Activated CD4-positive, alpha-beta T cell treated with anti-CD3 and anti-CD28 coated beads, Interleukin-2, amount 50 U/mL, for 48 hours (primary cell): Measurements from ENCODE around the gene CLIC1.
"Not testable (repeated sequence)": the region's sequence is repeated elsewhere in the genome, so short reads cannot be mapped to it uniquely, and the experiment has no call there.

Experiments used
- DNase-seq, 2 experiments: peaks; one replicate each; pipeline ENCODE4 v3.0.0-alpha.2; 2020

CLIC1 gene

GRCh38 chr6:31721351-31722020 lies 14.8 kb downstream of the CLIC1 start, which contains the start of gene LY6G6C:
Gene LY6G6C, minus strand, starts transcription at chr6:31721746. Its CDS starts 67 bp downstream, at chr6:31721679.
- DNase-seq = no peak

- no peak for DNase-seq
These were observed 16.0 kb downstream of the CLIC1 start for GRCh38 chr6:31720196-31720770.

DNA sequence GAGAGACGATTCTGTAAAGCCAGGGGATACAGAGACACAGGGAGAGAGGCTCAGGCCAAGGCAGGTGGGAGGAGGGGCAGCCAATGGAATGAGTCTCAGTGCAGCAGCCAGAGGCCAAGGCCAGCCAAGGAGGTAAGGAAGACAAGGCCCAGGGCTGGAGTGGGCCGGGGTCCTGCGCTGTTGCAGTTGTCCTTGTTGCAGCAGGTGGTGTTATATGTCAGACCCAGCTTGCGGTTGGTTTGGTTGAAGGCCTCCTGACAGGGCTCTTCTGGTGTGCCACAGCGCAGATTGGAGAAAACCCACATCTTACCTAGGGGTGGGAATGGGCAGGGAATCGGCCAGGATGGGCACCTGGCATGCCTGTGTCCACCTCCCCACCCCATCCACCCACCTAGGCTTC lies 17.3 kb downstream of the CLIC1 start:
- no peak for DNase-seq

DNA sequence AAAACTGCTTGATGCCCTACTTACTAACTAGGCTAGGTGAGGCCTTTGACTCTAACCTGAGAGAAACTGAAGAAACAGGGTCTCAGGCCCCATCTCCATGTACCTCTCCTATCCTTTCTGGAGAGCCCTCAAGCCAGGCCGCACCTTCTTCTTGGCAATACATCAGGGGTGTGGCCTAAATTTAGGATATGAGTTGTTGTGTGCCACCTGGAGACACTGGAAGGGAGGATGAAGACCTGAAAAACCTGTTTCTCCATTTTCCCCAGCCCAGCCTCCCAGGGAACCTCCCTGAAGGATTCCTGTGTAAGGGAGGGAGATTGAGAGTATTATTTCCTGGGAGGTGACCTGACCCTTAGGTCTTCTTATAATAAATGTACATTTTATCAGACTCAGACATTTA lies 18.1 kb downstream of the CLIC1 start:
- DNase-seq = no peak

GRCh38 chr6:31717499-31718222 lies 18.7 kb downstream of the CLIC1 start:
- DNase-seq = no peak

GRCh38 chr6:31715022-31715958 lies 21.0 kb downstream of the CLIC1 start, which contains the start of gene LY6G6D:
Gene LY6G6D, plus strand, starts transcription at chr6:31715348. Its CDS starts 8 bp downstream, at chr6:31715356.
- DNase-seq = no peak

DNA sequence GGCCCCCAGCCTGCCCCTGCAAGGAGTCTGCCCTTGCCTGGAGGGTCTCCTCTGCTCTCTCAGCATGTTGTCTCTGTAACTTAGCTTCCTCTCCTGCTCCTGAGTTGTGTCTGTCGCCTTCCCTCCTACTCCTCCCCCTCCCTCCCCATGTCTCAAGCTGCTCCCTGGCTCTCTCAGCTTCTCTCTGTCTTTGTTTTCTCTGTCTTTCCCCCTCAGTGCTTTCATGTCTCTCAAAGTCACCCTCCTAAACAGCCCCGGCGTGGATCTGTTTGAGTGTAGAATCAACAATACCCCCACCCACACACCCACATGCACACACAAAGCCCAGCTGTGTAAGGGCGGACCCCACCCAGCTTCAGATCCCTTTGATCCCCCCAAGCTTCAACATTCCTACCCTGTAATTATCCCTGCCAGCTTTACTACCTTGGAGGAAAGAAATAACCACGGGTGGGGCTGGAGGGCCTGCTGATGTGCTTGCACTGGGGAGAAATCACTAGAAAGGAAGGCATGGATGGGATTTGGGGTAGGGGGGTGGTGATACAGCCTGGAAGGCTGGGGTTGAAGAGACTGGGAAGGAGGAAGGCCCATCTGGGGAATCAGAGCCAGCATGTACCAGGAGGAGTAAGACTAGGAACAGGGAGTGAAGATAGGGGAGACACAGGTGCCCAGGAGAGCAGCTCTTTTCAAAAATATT lies 22.2 kb downstream of the CLIC1 start:
- DNase-seq = no peak

GRCh38 chr6:31713465-31713864 lies 22.9 kb downstream of the CLIC1 start:
- no peak for DNase-seq

- no peak for DNase-seq
These were observed 24.0 kb downstream of the CLIC1 start for GRCh38 chr6:31712296-31712695.

DNA sequence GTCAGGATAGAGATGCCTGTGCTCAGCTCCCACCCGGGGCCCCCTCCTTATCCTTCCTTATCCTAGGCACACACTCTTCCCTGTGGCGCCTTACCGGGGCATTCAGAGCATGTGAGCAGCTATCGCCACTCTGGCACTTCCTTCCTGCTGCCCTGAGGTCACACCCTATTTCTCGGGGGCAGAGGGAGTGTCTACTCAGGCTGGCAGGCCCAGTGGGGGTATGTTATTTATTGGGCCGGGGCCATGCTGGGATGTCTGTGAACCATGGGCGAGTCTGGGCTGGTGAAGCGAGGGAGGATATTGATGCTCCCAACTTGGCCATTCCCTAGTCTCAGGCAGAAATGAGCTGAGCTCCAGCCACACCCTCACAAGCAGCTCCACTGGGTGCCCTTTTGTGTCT lies 25.1 kb downstream of the CLIC1 start:
- DNase-seq = no peak

GRCh38 chr6:31710523-31711219 lies 25.7 kb downstream of the CLIC1 start:
- no peak for DNase-seq

GRCh38 chr6:31709157-31709556 lies 27.2 kb downstream of the CLIC1 start:
- not testable (repeated sequence) for DNase-seq

DNA sequence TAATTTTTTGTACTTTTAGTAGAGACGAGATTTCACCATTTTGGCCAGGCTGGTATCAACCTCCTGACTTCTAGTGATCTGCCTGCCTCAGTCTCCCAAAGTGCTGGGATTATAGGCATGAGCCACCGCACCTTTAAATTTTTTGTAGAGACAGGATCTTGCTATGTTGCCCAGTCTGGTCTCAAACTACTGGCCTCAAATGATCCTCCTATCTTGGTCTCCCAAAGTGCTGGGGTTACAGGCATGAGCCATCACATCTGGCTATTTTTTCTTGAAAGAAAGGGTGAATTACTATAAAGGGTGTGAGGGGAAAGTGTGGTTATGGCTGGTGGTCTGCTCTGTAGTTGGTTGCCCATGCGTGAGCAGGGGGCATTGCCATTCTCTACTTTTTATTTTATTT lies 28.1 kb downstream of the CLIC1 start:
- DNase-seq = no peak

GRCh38 chr6:31707701-31708100 lies 28.6 kb downstream of the CLIC1 start:
- DNase-seq = no peak

DNA sequence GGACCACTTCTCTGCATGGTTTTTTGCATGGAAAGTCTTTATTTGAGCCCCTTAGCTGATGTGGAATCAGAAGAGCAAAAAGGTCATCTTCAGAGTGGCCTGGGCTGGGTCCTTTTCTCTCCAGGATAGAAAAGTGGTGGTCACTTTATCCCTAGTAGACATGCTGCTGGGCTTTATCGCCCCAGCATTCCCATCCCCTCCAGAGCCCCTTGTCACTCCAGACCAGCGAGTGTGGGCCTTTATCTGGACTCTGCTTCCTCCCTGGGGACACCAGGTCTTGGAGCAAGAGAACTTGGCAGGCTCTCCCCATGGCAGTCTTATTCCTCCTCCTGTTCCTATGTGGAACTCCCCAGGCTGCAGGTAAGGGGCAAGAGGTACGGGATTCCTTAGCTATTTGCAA lies 29.7 kb downstream of the CLIC1 start, which contains the start of gene LY6G6F:
LY6G6F (plus strand) TSS at position 268 of the 400 bp plus-strand sequence; CDS start at position 309, 41 bp downstream.
- DNase-seq = no peak

DNA sequence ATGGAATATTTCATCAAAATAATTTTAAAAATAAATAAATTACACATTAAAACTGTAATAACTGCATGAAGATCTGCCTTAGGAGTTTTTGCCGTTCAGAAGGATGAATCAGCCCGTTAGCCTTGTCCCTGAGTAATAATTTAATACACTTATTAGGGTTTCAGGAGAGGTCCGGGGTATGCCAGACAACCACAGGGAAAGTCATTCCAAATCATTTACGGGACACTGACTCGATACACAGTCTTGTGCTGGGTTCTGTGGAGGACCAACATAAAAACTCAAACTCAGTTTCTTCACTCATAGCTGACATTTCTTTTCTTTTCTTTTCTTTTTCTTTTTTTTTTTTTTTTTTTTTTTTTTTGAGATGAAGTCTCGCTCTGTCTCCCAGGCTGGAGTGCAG lies 30.4 kb downstream of the CLIC1 start:
- no peak for DNase-seq

DNA sequence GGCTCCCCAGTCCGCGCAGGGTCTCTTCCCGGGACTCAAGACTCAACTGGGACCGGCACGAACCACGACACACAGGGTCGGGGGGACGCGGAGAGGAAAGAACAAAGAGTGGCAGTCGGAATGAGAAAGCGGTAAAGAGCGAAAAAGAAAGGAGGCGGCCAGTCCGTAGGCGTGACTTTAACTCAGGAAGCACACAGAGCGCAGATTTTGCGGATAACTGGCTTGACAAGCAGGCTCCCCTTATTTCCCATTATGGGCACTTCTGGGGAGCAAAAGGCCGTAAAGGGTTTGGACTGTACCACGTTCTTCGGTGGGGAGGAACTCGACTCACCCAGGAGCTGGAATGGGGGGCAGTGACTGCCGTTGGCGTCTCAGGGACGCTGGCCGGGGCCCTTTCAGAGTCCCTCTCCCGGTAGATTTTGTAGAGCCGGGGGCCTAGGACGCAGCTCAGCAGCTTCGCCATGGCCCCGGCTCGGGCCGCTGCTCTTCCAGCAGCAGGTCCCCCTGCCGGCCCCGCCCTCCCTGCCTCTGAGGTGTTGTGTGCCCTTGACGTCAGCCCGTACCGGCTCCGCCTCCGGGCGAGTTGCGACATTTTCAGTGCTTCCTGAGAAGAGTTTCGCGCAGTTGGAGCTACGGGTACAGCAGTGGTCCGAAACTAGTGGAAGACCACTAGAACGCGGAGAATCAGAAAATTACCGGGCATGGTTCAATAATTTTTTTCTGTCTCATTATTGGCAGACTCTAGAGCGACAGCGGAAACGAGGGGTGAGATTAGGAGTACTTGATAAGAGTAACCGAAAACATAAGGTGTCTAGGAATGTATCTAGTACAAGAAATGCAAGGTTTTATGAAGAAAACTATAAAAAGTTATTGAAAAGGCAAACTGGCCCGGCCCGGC lies 33.3 kb downstream of the CLIC1 start, which contains the start of gene ABHD16A:
ABHD16A (minus strand) TSS at position 506 of the 898 bp plus-strand sequence; CDS start at position 463, 43 bp downstream.
- peak; percentile 98 to 99 for DNase-seq

DNA sequence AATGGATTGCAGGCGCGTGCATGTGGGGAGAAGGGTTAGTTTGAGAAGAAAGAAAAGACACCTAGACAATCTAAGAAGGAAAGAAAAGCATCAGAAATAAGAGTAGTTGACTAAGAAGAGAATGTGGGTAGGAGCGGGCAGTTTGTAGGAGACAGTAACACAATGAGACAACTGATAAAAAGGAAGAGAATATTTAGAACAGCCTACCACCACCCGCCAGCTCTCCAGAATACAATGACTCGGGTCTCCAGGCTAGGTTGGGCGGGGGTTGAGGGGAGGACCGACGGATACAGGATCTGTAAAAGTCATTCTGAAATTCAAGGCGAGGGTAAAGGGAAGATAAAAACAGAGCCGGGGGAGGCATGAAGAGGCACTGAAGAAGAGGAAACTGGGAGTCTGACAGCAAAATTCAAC lies 33.9 kb downstream of the CLIC1 start:
- peak; percentile 44 to 51 for DNase-seq

- DNase-seq = no peak
These were observed 34.5 kb downstream of the CLIC1 start for GRCh38 chr6:31701666-31702404.
